GM19035 (cell line): ENCODE results near the gene GPR157.
A peak's percentile ranks its signal among the peaks of the same experiment; 100 is the strongest.
"Not testable (repeated sequence)": the region's sequence is repeated elsewhere in the genome, so short reads cannot be mapped to it uniquely, and the experiment has no call there.

Experiments used
- ATAC-seq: cut with Tn5 transposase; IDR thresholded peaks from one replicate; pipeline ENCODE4 v1.9.1; 2021; ENCODE audit not compliant: unreplicated experiment

Gene GPR157, protein sequence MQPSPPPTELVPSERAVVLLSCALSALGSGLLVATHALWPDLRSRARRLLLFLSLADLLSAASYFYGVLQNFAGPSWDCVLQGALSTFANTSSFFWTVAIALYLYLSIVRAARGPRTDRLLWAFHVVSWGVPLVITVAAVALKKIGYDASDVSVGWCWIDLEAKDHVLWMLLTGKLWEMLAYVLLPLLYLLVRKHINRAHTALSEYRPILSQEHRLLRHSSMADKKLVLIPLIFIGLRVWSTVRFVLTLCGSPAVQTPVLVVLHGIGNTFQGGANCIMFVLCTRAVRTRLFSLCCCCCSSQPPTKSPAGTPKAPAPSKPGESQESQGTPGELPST

DNA sequence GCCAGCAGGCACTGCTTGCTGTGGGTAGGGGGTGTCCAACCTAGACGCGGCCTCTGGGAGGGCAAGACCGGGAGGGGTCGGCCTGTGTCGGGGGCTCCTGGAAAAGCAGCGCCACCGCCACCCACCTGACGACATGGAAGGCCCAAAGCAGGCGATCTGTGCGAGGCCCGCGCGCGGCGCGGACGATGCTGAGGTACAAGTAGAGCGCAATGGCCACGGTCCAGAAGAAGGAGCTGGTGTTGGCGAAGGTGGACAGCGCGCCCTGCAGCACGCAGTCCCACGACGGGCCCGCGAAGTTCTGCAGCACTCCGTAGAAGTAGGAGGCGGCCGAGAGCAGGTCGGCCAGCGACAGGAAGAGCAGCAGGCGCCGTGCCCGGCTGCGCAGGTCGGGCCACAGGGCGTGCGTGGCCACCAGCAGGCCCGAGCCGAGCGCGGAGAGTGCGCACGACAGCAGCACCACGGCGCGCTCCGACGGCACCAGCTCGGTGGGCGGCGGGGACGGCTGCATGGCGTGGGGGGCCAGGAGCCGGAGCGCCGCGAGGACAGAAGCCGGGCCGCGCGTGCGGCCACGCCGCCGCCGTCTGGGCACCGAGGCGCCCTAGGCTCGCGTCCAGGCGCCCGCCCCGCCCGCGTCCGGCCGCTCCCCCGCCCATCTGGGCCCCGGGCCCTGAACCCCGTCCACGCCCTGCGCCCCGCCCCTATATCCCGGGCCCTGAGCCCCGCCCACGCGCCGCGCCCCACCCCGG, at the start of gene GPR157:
GPR157 (minus strand) TSS at position 583 of the 746 bp plus-strand sequence; CDS start at position 508, 75 bp downstream.
- peak; percentile 49 for ATAC-seq

DNA sequence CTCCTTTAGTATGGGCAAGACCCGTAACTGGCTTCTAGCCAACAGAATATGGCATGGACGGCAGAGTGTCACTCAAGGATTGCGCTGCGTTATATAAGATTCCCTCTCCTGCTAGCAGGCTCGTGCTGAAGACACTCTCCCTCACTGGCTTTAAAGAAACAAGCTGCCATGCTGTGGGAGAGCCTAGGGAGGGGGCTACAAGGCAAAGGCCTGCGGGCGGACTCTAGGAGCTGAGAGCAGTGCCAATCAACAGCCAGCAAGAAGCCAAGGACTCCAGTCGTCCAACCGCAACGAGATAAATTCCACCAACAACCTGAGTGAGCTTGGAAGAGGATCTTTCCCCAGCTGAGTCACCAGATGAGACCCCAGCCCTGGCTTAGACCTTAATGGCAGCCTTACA, 45.9 kb upstream of the GPR157 start:
- ATAC-seq = no peak

DNA sequence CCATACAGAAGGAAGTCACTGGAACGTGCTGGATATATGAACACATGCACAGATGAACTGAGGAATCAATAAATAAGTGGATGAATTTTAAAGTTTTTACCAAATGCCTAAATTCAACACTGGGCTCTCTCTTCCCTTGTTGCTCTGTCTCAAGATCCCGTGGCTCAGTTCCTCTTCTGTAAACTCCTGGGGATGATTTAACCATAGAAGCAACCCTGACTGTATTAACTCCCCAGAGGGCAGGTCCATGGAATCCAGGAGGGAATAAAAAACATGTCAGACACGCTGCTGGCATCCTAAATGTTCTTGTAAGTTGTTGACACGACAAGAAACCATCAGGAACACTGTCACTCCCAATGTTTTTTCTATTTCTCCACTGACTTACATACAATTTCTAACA, 45.3 kb upstream of the GPR157 start:
- ATAC-seq = no peak

DNA sequence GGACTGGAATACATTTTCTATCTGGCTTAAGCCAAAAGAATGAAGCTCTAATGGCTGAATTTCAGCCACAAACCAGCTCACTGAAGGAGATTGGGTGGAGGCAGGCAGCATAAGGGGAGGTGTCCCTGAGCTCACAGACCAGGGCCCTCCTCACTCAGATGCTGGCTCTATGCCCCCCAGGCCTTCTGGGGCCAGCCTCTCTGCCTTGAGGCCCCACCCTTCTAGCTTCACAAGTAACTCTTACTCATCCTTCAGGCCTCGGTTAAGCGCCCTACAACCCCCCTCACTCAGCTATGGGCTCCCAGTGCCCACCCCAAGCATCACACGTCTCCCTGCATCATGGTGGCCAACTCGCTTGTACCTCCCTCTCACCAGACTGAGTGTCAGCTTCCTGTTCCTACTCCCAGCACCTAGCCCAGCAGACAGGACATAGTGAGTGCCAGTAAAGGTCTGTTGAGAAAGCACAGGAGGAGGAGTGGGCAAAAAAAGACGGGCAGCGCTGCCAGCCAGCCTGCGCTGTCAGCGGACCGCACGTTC, 40.8 kb upstream of the GPR157 start:
- ATAC-seq = no peak

DNA sequence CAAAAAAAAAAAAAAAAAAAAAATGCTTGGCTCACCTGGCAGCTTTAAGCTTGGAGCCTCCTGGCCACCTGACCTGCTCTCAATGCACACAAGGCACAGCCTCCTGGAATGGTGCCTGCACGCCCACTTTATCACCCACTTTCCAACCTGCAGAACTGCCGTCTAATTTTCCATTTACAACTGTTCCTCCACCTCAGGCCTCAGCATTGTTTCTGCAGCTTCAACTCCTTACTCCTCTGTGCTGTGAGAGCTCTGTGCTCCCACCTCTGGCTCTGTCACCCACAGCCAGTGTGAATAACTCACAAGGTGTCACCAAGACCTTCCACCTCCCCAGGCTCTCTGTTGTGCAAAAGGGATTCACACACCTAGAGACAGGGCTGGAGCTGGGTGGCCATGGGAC, 38.7 kb upstream of the GPR157 start:
- ATAC-seq = no peak

DNA sequence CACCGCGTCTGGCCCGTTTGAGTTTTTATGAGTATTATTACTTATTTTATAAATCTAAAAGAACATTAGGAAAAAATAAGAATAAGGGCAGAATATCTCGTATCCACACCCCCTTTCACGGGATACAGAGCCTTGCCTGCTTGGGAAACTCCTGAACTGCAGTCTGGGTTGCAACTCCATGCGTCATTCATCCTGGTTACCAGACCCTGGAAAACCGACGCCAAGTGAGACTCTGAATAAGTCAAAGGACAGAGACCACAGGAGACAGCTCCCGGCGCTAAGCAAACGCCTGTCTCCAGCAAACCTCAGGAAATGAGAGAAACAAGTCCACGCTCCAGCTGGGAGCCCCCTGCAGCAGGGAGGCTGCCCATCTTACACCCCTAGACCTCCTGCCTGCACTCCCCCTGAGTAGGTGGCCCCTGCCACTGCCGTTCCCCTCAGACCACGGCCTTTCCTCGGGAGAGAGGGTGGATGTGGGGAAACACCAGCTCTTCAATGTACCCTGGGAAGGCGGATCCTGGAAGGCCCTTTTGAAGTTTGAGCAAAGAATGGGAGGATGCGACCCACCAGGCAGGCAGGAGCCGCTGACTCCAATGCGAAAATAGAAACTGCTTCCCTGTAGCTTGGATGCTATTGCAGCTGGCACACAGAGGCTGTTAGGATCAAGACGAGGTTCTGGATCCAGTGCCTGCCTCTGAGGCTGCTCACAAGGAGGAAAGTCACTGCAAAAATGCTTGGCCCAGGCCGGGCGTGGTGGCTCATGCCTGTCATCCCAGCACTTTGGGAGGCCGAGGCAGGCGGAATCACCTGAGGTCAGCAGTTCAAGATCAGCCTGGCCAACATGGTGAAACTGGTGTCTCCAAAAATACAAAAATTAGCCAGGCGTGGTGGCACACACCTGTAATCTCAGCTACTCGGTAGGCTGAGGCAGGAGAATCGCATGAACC, 37.7 kb upstream of the GPR157 start:
- ATAC-seq = no peak

DNA sequence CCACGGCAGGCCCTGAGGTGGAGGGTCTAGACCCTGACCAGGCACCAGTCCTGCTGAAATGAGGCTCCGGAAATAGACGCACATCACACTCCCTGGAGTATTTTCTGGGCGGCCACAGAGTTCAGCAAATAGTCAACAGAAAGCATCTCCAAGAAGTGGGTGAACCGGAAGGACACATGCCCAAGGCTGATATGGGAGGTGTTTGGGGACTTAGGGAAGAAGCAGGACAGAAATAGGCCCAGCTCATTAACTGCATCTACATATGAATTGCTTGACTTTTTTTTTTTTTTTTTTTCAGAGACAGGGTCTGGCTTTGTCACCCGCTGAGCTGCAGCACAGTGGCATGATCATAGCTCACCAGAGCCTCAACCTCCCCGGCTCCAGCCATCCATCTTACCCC, 36.5 kb upstream of the GPR157 start:
- no peak for ATAC-seq

DNA sequence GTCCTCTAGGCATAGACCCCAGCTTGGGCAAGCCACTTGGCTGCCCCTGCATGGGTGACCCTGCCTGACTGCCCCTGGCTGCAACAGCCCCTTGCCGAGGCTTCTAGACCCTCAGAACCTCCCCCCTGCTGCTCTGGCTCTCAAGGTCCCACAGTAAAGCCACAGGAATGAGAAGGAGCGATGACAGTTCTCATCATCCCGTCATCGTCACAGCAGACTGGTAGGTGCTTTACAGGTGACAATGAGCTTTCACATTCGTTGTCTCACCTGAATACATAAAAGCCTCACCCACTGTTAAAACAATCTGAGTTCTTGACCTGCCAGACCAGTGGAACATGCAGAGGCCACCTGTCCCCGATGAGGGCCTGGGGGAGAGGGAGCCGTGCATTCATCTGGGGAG, 36.0 kb upstream of the GPR157 start:
- ATAC-seq = no peak

DNA sequence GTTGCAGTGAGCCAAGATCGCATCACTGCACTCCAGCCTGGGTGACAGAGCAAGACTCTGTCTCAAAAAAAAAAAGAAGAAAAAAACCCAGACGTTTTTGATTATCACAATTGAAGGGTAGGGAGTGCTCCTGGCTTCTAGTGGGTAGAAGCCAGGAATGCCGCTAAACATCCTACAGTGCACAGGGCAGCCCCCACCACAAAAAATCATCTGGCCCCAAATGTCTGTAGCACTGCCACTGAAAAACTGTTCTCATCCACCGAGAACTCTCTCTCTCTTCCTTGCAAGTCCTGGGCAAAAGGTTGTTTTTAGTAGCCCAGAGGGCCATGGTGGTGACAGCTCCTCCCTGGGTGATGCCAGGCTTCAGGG, 35.6 kb upstream of the GPR157 start:
- no peak for ATAC-seq

DNA sequence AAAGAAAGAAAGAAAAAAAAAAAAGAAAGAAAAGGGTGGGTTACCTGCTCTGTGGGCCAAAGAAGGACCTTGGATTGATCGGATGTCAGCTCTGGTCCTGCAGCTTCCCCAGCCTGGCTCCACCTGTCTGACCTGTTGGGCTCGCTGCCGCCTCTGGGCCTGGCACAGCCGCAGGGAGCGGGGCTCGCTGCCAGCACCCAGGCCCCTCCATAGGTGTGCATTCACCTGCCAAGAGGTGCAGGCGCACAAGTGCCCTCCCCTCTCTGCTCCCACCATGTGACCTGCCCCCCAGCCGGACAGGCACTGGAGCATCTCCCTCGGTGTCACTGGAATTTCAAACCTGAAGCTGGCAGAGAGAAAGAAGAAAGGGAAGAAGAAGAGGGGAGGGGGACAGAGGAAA, 33.1 kb upstream of the GPR157 start:
- ATAC-seq = no peak

DNA sequence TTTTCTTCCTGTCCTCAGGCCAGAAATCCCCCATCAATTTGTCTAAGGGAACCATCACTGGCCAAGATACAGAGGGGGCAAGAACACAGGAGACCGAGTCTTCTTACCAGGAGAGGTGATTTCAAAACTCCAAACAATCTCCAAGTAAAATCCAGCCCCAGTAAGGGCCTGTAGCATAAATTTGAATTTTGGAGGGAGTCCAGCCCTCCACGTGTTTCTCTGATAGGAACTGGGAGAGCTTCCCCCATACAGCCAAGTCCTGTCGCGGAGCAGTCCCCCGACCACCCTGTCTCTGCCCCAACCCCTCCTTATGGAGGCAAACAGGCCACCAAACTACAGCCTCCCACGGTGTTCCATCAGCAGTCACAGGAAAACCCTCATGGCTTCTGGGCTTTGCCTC, 32.4 kb upstream of the GPR157 start:
- ATAC-seq = no peak

DNA sequence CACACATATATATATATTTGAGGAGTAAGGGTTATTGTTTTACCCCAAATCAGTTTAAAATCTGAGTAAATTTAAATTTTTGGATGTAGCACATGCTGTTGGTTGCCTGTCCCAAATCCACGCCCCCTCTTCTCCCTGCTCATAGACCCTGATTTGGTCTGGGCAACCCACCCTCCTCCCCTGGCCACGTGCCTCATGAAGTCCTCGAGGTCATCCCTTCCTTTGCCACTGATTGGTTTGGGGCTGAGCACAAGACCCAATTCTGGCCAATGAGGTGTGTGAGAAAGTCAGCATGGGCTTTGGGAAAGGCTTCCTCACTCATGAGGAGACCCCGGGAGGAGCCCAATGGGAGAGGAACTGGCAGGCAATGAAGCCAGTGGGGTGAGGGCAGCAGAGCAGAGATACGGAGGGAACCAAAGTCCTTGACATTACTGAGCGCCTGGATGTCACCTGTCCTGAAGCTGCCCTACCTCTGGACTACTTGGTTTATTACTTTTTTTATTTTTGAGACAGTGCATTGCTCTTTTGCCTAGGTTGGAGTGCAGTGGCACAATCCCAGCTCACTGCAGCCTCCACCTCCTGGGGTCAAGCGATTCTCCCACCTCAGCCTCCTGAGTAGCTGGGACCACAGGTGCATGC, 31.3 kb upstream of the GPR157 start:
- no peak for ATAC-seq

DNA sequence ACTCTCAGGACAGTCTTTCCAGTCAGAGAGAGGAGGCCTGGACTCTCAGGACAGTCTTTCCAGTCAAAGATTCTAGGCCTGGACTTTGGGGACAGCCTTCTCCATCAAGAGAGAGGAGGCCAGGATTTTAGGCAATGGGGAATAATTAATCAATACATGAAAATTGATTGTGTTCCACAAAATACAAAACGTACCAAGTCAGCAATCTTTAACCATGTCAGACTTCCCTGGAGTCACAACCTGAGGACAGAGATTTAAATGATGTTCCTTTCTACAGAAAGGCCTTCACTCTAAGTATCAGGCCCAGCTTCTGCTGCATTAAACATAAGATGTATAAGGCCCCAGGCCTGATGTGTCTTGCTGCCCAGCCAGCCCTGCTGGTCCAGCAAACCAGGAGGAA, 27.0 kb upstream of the GPR157 start:
- no peak for ATAC-seq

DNA sequence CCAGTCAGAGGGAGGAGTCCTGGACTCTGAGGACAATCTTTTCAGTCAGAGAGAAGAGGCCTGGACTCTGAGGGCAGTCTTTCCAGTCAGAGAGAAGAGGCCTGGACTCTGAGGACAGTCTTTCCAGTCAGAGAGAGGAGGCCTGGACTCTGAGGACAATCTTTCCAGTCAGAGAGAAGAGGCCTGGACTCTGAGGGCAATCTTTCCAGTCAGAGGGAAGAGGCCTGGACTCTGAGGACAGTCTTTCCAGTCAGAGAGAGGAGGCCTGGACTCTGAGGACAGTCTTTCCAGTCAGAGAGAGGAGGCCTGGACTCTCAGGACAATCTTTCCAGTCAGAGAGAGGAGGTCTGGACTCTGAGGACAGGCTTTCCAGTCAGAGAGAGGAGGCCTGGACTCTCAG, 26.5 kb upstream of the GPR157 start:
- ATAC-seq = not testable (repeated sequence)

DNA sequence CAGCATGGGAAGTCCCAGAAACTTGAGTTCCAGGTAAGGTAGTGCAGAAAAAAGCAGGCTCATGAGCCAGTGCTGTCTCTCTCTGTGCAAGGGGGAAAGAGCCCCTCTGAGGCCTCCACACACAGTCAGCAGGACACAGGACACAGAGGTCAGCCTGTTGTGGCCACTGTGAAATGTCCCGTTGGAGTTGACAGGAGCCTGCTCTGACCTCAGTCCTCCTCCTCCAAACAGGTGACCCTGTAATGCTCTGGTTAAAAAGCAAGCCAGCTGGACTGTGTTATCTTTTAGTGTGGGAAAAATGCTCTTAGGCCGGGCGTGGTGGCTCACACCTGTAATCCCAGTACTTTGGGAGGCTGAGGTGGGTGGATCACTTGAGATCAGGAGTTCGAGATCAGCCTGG, 24.2 kb upstream of the GPR157 start:
- ATAC-seq = no peak

DNA sequence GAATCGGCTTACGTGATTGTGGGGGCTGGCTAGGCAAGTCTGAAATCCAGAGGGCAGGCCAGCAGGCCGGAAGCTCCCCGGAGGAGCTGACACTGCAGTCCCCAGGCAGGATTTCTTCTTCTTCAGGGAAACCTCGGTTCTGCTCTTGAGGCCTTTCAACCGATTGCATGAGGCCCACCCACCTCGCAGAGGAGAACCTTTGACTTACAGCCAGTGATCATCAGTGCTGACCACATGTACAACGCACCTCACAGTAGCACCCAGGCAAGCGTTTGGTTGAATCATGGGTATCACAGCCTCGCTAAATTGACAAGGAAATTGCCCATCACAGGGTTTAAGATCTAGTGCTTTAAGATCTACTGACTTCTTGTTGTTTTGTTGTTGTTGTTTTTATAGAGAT, 23.6 kb upstream of the GPR157 start:
- ATAC-seq = no peak

DNA sequence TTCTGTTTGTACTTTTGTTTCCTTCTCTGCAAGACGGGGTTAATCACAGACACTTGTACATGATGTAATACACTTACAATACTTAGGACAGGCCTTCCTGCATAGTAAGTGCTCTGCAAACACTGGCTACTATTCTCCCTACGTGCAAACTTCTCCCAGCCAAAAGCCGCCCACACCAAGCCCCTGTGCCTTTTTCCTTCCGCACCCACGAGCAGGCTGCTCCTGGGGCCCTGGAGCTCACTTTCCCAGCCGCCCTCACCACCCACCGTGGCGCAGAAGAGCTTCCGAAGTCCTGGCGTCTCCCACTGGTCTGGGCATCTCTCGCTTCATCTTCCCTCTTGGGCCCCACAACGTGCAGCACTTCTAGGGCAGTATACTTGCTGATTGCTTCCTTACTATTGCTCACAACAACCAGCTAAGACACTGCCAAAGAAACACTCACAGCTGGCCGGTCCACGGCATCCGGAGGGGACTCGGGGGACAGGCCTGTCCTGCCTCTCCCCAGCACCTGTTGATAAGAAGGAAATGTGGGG, 22.5 kb upstream of the GPR157 start:
- ATAC-seq = no peak

DNA sequence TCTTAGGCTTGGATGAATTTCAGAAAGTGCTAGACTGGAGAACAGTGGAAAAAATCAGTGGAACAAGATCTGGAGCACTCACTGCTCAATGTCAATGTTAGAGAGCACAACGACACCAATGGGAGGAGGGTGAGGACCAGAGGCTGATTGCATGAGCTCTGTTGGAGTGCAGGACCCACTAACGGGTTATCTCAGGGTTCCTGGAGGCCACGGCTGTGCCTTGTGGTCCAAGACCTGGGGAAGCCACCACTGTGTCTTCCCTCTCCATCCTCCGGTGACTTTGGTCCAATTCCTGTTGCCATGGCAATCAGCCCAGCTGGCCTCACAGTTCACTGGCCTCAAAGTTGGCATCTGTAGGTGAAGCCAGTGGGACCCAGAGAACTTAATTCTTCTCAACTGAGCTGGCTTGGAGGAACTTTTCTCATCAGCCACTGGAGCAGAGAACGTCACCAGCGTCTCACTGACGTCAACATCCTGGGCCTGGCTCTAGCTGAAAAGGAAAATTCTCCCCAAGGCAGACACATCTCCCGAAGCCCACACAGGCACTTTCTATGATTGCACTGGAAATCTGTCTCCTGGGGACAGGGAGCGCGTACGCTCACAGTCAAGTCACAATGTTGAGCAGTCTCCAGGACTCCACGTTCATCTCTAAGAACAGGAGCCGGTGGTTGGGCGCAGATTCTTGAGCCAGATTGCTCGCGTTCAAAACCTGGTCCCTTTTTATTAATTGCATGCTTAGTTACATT, 21.9 kb upstream of the GPR157 start:
- ATAC-seq = no peak

DNA sequence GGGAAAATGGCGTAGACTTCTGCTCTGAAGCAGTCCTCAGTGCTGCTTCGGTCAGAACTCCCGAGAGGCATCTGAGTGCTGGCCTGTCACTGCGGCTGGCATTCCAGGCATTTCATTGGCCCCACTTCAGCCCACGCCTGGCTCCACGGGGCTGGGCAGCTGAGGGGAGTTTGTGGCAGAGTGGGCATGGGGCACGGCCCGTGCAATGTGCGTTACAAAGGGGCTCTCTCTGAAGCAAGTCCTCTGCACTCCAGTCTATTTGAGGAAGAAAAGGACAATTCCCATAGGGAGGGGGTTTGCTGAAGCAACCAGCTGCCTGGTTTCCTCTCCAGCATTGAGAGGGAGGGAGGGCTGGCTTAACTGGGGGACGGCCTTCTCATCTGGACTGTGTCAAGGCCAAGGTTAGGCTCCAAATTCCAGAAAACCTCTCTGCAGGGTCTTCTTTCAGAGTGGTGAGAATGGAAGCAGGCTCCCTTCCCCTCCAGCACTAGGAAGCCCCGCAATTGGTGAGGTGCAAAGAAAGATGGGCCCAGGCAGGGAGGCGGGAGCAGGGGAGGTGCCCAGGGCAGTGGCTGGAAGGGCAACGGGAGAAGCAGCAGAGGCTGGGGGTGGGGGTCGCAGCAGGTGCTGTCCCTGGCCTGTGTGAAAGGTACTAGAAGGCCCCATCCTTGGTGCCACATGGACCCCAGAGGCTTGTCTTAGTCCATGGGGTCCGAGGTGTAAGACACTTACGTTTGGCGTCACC, 21.1 kb upstream of the GPR157 start:
- no peak for ATAC-seq
